ENCODE measurements around the gene SLC4A5. TPM values are rescaled to one million over a fixed set of nuclear protein-coding genes. Genes with fewer than 3 reads are reported as not detected.

SLC4A5 gene
- total and polyA plus RNA-seq, 2 of the 8 experiments (the other 6 are each of a cell fraction or from before 2014, with no cell fraction given) = 0.42 to 0.52 TPM

DNA sequence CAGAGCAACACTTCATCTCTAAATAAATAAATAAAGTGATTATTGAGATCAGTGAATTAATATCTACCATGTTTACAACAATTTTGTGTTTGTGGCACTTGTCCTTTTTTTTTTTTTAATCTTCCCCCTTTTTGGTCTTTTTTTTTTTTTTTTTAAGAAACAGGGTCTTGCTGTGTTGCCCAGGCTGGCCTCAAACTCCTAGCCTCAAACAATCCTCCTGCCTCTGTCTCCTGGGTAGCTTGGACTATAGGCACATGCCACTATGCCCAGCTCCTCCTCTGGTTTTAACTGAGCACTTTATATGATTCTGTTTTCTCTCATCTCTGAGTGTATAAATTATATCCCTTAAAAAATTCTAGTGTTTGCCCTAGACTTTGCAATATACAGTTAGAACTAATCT lies 30.3 kb downstream of the SLC4A5 start (continued):
- TF ChIP-seq, protein P1, sequence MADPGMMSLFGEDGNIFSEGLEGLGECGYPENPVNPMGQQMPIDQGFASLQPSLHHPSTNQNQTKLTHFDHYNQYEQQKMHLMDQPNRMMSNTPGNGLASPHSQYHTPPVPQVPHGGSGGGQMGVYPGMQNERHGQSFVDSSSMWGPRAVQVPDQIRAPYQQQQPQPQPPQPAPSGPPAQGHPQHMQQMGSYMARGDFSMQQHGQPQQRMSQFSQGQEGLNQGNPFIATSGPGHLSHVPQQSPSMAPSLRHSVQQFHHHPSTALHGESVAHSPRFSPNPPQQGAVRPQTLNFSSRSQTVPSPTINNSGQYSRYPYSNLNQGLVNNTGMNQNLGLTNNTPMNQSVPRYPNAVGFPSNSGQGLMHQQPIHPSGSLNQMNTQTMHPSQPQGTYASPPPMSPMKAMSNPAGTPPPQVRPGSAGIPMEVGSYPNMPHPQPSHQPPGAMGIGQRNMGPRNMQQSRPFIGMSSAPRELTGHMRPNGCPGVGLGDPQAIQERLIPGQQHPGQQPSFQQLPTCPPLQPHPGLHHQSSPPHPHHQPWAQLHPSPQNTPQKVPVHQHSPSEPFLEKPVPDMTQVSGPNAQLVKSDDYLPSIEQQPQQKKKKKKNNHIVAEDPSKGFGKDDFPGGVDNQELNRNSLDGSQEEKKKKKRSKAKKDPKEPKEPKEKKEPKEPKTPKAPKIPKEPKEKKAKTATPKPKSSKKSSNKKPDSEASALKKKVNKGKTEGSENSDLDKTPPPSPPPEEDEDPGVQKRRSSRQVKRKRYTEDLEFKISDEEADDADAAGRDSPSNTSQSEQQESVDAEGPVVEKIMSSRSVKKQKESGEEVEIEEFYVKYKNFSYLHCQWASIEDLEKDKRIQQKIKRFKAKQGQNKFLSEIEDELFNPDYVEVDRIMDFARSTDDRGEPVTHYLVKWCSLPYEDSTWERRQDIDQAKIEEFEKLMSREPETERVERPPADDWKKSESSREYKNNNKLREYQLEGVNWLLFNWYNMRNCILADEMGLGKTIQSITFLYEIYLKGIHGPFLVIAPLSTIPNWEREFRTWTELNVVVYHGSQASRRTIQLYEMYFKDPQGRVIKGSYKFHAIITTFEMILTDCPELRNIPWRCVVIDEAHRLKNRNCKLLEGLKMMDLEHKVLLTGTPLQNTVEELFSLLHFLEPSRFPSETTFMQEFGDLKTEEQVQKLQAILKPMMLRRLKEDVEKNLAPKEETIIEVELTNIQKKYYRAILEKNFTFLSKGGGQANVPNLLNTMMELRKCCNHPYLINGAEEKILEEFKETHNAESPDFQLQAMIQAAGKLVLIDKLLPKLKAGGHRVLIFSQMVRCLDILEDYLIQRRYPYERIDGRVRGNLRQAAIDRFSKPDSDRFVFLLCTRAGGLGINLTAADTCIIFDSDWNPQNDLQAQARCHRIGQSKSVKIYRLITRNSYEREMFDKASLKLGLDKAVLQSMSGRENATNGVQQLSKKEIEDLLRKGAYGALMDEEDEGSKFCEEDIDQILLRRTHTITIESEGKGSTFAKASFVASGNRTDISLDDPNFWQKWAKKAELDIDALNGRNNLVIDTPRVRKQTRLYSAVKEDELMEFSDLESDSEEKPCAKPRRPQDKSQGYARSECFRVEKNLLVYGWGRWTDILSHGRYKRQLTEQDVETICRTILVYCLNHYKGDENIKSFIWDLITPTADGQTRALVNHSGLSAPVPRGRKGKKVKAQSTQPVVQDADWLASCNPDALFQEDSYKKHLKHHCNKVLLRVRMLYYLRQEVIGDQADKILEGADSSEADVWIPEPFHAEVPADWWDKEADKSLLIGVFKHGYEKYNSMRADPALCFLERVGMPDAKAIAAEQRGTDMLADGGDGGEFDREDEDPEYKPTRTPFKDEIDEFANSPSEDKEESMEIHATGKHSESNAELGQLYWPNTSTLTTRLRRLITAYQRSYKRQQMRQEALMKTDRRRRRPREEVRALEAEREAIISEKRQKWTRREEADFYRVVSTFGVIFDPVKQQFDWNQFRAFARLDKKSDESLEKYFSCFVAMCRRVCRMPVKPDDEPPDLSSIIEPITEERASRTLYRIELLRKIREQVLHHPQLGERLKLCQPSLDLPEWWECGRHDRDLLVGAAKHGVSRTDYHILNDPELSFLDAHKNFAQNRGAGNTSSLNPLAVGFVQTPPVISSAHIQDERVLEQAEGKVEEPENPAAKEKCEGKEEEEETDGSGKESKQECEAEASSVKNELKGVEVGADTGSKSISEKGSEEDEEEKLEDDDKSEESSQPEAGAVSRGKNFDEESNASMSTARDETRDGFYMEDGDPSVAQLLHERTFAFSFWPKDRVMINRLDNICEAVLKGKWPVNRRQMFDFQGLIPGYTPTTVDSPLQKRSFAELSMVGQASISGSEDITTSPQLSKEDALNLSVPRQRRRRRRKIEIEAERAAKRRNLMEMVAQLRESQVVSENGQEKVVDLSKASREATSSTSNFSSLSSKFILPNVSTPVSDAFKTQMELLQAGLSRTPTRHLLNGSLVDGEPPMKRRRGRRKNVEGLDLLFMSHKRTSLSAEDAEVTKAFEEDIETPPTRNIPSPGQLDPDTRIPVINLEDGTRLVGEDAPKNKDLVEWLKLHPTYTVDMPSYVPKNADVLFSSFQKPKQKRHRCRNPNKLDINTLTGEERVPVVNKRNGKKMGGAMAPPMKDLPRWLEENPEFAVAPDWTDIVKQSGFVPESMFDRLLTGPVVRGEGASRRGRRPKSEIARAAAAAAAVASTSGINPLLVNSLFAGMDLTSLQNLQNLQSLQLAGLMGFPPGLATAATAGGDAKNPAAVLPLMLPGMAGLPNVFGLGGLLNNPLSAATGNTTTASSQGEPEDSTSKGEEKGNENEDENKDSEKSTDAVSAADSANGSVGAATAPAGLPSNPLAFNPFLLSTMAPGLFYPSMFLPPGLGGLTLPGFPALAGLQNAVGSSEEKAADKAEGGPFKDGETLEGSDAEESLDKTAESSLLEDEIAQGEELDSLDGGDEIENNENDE (IDR thresholded peaks at IDR 0.05; ENCODE audit: insufficient replicate concordance, low read length) = no peak
- TF ChIP-seq CHD2 (IDR thresholded peaks at IDR 0.05; ENCODE audit: low read length) = no peak
- TF ChIP-seq HDAC6 (IDR thresholded peaks at IDR 0.05; ENCODE audit: low read depth, low read length) = no peak
- TF ChIP-seq SRF (IDR thresholded peaks at IDR 0.05; ENCODE audit: low read depth, low read length) = no peak

Data from H1 (cell line).